Superior temporal gyrus (tissue), 1 donor: ENCODE results near the gene CDC45.
"Not testable (repeated sequence)": the region's sequence is repeated elsewhere in the genome, so short reads cannot be mapped to it uniquely, and the experiment has no call there.

Experiments
- DNase-seq: peaks from one replicate; pipeline ENCODE4 v3.0.0-alpha.2; 2016; ENCODE audit errors: extremely low spot score

The CDC45 gene

GRCh38 chr22:19479355-19480172, at the start of gene CDC45:
Gene CDC45 (plus strand): TSS chr22:19479920. CDS start chr22:19479969, 49 bp downstream.
- DNase-seq = peak; percentile 99

DNA sequence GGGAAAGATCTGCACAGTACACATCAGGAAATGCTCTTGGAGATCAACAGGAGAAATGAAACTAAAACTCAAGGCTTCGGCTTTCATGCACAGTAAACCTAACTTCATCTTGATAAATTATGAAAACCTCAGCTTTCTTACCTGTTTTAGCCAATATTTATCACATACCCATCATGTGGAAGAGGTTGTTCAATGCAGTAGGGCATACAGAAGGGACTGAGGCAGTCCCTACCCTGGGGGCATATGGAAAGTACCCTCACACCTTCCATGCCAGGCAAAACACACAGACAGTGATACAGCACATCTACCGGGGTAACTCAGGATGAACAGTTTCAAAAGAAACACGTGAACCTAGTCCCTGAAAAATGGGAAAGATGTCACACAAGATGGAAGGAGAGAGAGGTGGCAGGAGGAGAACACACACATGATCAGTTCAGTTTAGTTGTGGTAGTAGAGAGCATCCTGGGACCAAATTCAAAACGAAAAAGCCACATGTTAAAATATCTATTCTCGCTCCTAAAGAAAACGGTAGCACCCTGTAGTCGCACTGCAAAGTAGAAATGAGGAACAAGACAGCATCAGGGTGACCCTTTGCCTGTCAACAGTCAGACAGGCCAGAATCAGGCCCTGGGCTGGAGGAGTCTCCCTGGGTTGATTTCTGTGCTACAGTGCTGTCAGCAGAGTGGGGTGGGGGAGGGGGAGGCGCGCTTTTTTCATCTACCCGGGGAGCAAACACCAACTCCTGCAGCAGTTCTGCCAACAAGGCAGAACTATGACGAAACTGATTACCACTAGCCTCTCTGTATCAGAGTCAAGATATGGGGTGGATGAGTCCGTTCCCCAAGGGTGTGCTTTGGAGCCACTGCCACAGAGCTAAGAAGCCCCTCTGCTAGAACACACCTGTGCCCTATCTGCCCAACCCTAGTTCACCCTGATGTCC, 49.5 kb upstream of the CDC45 start:
- DNase-seq = no peak

DNA sequence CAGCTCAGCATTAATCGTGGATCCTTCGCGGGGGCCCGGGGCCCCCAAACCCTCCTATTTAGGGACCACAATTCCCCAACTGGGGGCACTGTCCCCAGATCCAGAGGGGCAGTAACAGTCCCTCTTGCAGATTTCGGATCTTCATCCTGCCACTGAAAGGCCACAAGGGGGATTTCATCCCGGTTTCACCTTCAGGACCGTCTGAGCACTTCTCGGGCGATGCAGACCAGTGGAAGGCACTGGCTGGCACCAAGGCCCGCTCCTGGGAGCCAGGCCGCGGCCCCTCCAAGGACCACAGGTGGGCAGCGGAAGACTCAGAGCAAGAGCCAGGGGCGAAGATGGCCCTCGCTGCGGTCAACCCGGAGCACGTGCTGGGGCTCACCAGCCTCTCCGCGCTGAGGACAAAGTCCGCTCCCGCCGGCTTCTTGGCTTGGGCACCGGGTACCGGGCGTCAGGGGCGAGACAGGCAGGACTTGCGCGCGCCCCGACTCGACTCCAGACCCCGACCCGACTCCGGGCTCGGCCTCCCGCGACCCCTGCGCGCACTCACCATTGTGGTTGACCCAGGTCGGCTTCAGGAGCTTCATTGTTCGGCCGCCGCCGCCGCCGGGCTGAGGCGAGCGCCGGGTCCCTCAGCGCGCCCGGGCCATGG, 48.7 kb upstream of the CDC45 start:
- DNase-seq = no peak

DNA sequence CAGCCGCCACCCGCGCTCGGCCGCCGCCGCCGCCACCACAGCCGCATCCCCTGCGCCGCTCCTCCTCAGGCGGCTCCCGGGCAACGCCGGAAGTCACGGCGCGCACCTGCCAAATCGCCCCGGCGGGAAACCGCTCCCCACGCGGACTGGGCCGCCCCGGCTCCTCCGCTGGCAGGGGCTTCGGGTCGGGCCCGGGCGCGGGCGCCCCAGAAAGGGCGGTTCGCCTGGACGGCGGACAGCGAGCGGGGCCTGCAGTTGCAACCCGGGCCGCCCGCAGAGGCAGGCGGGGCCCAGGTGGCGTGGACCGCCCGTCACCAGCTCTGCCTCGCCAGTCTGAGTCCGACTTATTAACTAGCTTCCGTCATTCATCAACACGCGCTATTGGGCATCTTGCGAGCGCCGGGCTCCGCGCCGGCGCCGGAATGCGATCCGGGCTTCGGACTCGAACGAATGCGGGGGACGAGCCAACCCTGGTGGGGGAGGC, 48.0 kb upstream of the CDC45 start, which contains the start of gene HIRA:
Gene HIRA, minus strand, starts transcription at position 85 of the 484 bp plus-strand sequence. CDS start 257 bp downstream, outside the sequence.
- peak; percentile 83 for DNase-seq

DNA sequence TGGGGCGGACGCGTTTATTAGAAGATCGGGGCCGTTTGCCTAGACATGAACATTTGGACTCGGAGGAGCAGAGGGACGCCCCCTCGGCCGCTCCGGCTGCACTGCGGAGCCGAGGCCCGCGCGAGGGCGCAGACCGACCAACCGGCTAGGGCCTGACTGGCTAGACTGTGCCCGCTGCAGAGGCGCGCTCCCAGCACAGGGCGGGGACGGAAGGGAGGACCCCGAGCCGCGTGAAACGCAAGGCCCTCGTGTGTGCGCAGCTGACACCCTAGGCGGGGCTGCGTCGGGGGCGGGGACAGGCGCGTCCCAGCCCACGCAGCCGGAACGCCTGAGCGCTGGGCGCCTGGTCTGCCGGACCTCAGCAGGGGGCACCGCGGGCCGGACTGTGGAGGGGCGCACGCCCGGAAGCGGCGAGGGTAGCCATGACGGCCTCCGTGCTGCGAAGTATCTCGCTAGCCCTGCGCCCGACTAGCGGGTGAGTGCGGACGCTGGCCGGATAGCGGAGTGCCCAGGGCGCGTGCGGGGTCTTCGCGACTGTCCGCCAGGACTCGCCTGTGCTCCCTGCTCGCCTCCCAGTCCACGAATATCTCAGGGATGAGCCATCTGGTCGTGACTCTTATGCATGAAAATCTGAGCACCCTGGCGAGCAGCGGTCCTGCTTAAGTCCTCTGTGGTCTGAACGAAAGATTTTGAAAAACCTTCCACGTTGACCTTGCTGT, 47.4 kb upstream of the CDC45 start, which contains the start of gene MRPL40:
Gene MRPL40, plus strand, starts transcription at position 413 of the 719 bp plus-strand sequence. Its CDS starts 10 bp downstream, at position 423.
- DNase-seq = peak; percentile 93

DNA sequence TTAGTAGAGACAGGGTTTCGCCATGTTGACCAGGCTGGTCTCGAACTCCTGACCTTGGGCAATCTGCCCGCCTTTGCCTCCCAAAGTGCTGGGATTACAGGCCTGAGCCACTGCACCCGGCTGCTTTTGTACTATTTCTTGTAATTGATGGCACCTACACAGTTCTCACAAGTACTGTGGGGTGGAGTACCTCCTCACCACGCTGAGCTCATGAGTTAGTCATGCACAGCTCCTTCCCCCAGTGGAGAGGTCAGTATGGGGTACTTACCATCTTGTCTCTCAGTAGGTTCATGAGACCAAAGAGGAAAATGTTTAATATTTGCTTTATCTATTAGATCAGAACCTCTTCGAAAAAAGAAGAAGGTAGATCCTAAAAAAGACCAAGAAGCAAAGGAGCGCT, 45.3 kb upstream of the CDC45 start:
- DNase-seq = no peak

DNA sequence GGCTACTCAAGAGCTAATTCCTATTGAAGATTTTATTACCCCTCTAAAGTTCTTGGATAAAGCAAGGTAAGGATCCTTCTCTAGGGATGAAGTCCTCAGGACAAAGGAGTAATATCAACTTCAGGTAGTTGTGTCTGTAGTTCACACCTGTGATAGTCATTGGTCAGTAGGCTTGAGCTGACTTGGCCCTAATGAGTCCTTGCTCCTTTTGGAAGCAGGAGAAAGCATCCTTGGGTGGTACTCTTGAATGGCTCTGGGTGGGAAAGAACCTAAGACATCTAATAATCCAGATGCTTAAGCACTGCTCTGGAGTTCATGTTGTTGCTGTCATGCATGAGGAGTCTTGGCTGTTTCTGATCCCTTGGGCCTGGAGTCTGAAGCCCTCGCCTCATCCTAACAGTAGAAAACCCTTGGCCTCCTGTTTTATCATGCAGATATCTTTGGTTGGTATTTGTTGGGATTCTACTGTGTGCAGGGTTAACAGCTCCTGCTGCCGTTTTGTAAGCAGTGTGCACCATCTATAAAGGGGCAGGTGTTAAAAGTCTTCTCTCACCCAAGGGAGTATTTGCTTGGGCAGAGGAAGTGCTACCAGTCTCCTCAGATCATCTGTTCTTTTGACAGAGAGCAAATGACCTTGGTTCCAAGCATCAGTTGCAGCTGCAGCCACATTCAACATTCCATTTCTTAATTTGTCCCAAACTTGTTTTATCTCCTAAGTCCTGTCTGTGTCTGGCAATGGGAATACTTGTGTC, 44.7 kb upstream of the CDC45 start:
- no peak for DNase-seq

GRCh38 chr22:19436444-19437161, 43.1 kb upstream of the CDC45 start:
- not testable (repeated sequence) for DNase-seq

GRCh38 chr22:19438298-19438697, 41.4 kb upstream of the CDC45 start:
- DNase-seq = no peak

DNA sequence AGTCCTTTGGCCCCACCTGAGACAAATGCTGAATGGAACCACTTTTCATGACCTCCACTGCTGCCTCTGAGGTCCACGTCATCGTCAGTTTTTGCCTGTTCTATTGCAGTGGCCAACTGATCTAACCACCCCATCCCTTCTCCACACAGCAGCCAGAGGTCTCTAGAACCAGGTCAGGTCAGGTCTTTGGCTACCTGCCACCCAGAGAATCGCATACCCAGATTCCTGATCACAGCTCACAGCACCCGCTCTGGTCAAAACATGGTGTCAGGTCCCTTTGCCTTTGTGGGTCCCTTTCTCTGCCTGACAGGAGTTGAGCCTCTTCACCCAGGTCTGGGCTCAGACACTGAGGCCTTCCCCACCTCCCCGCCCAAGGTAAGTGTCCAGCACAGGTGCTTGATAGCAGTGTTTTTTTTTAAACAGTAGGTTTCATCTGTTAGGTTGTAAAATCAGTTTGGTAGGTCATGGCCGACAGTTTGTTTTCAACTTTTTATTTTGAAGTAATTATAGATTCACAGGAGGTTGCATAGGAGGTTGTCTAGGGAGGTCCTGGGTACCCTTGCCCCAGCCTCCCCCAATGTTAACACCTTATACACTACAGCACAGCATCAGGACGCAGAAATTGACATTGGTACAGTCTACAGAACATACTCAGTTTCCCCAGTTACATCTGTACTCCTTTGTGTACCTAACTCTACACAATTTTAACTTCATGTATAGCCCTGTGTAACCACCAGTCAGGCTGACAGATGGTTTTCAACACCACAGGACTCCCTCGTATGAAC, 39.1 kb upstream of the CDC45 start:
- DNase-seq = no peak

- no peak for DNase-seq
Measured at GRCh38 chr22:19442166-19442565, 37.6 kb upstream of the CDC45 start.

GRCh38 chr22:19443544-19444211, 36.0 kb upstream of the CDC45 start:
- DNase-seq = no peak

GRCh38 chr22:19445279-19445982, 34.3 kb upstream of the CDC45 start:
- DNase-seq = not testable (repeated sequence)

DNA sequence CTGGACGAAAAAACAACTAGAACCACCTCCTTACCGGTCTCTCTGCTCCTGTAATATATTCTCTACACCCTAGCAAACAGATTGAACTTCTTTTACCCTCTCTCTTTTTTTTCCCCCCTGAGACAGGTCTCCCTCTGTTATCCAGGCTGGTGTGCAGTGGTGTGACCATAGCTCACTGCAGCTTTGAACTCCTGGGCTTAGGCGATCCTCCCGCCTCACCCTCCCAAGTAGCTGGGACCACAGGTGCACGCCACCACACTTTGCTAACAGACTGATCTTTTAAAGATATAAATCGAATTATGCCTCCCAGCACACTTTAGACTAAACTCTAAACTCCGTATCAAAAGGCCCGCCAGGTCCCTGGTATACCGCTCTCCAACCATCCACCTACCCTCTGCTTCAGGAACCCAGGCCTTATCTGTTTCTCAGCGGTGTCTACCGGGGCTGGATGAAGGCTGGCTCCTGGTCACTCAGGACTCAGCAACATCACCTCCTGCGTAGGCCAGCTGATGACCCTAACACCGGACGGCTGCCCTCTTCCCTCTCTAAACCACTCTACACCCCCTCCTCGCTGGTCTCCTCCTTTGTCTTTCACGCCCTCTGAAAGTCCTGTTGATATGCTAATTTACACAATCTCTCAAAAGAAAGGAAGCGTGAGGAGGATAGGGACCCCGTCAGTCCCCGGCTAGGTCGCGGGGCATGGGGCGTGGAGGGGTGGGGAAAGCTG, 33.0 kb upstream of the CDC45 start:
- DNase-seq = no peak

DNA sequence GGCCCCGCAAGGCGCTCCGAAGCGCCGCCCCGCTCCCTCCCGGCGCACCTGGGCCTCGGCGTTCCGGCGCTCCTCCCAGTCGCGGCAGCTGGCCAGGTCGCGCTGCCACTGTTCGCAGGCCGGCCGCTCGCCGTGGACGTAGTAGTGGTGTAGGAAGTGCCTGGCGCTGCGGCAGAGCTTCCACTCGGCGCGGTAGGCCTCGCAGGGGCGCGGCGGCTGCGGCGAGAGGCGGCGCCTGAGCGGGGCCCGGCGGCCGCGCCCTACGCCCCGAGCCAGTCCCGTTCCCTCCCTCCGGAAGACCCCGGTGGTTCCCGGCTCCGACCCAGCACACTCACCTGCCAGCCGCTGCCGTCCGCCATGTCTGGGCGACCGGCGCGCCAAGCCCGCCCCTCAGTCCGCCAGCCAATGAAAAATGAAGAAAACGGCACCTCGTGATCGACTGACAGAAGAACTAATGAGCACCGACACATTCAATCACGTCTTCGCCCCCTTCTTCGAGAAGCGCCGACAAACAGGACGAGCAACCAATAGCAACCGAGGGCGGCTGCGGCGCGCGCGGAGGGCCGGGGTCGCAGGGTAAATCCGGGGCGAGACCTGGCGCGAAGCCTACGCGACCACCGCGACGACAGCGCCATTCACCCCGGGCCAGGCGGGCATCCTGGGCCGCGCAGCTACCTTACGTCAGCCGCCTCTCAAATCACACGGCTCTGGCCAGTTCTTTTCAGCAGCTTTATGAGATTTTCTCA, 32.2 kb upstream of the CDC45 start, which contains the start of gene C22orf39:
Gene C22orf39, minus strand, starts transcription at position 382 of the 746 bp plus-strand sequence. Its CDS starts 23 bp downstream, at position 359.
- DNase-seq = peak; percentile 98

GRCh38 chr22:19448076-19448607, 31.6 kb upstream of the CDC45 start:
- no peak for DNase-seq
